SU-DHL-6 (cell line): Measurements from ENCODE around the gene KPTN.

Experiments used
- EZH2phosphoT487 ChIP-seq: fragments of 200-600 bp; sonication (generic), shearing (Covaris generic); conservative IDR thresholded peaks from 2 replicates; pipeline ENCODE4 v1.6.1; 2018; ENCODE audit warnings: mild to moderate bottlenecking, antibody characterized with exemption, low read length, moderate library complexity, mixed read lengths
- TF ChIP-seq, protein P1 (sequence below): fragments of 200-600 bp; sonication (generic); IDR thresholded peaks from one replicate; pipeline ENCODE4 v1.5.1; 2017; ENCODE audit warnings: antibody characterized with exemption, mild to moderate bottlenecking, low read length, moderate library complexity; ENCODE audit not compliant: insufficient read depth, poor library complexity, severe bottlenecking

DNA sequence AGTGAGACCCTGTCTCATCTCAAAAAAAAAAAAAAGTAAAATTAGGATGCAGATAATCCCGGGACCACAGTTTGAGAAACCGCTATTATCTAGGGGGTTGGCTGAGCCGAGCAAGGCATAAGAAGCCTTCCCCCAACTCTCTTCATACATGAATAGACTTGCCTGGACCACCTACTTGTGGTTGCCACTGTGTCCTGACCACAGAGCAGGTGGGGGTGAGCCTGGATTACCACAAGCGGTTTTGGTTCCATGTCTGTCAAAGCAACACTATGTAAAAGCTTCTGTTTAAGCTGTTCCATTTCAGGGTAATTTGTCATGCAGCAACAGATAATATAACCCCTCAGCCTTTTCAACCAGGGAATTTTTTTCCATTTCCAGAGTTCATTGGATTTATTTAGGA, 34.1 kb upstream of the KPTN start:
- TF ChIP-seq, protein P1, sequence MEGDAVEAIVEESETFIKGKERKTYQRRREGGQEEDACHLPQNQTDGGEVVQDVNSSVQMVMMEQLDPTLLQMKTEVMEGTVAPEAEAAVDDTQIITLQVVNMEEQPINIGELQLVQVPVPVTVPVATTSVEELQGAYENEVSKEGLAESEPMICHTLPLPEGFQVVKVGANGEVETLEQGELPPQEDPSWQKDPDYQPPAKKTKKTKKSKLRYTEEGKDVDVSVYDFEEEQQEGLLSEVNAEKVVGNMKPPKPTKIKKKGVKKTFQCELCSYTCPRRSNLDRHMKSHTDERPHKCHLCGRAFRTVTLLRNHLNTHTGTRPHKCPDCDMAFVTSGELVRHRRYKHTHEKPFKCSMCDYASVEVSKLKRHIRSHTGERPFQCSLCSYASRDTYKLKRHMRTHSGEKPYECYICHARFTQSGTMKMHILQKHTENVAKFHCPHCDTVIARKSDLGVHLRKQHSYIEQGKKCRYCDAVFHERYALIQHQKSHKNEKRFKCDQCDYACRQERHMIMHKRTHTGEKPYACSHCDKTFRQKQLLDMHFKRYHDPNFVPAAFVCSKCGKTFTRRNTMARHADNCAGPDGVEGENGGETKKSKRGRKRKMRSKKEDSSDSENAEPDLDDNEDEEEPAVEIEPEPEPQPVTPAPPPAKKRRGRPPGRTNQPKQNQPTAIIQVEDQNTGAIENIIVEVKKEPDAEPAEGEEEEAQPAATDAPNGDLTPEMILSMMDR, result no peak
- TF ChIP-seq EZH2phosphoT487, result peak; percentile 99
